Liver (tissue), 3 donors: ENCODE data around the gene C12orf60.

Experiments used
- EGR1 ChIP-seq, 2 donors: IDR thresholded peaks; 2 replicates each; pipeline ENCODE4 v1.6.1; 2016 to 2018; ENCODE audit warnings: antibody characterized with exemption in 2 of 2, low read depth in 2 of 2
- TF ChIP-seq, protein P1 (sequence below): fragments of 150-350 bp; IDR thresholded peaks from 2 replicates; pipeline ENCODE4 v1.5.1; 2017; ENCODE audit warnings: improper control_type of control experiment, low read depth, low read length; ENCODE audit not compliant: missing input control
- donor health status: healthy.
- donor health status: healthy.

DNA sequence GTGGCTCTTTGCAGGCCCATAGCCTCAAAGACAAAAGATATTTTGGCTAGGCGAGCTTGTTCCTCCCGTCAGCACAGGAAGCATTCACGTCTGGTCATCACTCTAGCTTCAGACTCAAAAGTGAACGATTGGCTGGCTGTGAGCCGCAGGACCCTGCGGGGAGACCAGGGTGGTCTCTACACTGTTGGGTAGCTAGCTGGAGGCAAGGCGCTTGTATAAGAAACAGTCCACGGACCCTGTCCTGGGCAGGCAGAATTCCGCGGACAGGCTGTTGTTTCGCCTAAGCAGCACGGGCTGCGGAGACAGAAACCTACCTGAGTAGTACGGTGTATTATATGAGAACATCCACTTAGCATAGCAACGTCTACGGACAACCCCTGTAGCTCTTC, 29.8 kb upstream of the C12orf60 start:
- TF ChIP-seq, protein P1, sequence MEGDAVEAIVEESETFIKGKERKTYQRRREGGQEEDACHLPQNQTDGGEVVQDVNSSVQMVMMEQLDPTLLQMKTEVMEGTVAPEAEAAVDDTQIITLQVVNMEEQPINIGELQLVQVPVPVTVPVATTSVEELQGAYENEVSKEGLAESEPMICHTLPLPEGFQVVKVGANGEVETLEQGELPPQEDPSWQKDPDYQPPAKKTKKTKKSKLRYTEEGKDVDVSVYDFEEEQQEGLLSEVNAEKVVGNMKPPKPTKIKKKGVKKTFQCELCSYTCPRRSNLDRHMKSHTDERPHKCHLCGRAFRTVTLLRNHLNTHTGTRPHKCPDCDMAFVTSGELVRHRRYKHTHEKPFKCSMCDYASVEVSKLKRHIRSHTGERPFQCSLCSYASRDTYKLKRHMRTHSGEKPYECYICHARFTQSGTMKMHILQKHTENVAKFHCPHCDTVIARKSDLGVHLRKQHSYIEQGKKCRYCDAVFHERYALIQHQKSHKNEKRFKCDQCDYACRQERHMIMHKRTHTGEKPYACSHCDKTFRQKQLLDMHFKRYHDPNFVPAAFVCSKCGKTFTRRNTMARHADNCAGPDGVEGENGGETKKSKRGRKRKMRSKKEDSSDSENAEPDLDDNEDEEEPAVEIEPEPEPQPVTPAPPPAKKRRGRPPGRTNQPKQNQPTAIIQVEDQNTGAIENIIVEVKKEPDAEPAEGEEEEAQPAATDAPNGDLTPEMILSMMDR, result no peak
- TF ChIP-seq EGR1 (IDR thresholded peaks at IDR 0.05; ENCODE audit: low read depth in 2 of 2), result no peak
